ENCODE data around the gene HOXB9. TPM values are rescaled to one million over a fixed set of nuclear protein-coding genes. Genes with fewer than 3 reads are reported as not detected.

The HOXB9 gene
- total RNA-seq, 1 experiment from 2014 or later: not detected

DNA sequence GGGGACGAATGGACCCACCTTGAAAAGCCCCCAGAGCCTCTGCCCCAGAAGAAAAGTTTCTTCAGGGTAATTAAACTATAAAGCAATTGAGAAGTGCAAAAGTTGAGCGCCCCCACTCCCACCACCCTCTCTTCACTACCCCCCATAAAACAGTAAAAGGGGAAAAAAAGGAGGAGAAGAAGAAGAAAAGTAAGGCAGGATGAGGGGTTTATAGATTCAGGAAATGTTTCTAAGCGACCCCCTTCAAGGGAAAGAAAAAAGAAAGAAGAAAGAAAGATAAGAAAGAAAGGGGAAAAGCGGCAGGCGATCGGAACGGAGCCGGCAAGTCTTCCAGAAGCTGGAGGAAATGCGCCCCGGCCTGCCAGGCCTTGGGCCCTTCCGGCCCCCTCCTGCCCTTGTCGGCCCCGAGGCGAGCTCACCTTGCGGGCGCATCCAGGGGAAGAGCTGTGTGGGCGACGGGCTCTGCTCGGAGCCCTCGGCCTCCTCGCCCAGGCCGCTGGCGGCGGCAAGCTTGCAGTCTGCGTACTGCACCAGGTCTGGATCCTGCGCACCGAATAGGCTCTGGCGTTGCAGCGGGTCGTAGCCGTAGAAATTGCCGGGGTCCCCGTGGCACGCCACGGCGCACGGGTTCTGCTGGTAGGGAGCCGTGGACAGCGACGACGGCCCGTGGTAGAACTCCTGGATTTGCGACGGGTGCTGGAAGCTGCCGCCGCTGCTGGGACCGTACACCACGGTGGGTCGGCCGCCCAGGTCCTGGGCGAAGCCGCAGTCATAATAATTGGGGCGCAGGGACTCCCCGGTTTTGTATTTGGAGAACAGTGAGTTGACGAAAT, 12.1 kb downstream of the HOXB9 start:
- H3K4me1 ChIP-seq (ENCODE audit: insufficient read depth, low read length): no peaks in the 10 kb centered on the region
- peak overlapping the region; percentile 53; the same call in 1 of the 2 replicates for H2BK15ac ChIP-seq (ENCODE audit: low read depth, low read length)
- no peak overlapping the region for H3T11ph ChIP-seq (ENCODE audit: low read length)
- no peak overlapping the region for H2AK5ac ChIP-seq (ENCODE audit: insufficient read length, low read length)
- TF ChIP-seq, protein P1, sequence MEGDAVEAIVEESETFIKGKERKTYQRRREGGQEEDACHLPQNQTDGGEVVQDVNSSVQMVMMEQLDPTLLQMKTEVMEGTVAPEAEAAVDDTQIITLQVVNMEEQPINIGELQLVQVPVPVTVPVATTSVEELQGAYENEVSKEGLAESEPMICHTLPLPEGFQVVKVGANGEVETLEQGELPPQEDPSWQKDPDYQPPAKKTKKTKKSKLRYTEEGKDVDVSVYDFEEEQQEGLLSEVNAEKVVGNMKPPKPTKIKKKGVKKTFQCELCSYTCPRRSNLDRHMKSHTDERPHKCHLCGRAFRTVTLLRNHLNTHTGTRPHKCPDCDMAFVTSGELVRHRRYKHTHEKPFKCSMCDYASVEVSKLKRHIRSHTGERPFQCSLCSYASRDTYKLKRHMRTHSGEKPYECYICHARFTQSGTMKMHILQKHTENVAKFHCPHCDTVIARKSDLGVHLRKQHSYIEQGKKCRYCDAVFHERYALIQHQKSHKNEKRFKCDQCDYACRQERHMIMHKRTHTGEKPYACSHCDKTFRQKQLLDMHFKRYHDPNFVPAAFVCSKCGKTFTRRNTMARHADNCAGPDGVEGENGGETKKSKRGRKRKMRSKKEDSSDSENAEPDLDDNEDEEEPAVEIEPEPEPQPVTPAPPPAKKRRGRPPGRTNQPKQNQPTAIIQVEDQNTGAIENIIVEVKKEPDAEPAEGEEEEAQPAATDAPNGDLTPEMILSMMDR (conservative IDR thresholded peaks at IDR 0.05): no peak
- no peaks in the 10 kb centered on the region for H3K79me2 ChIP-seq (ENCODE audit: insufficient read depth, low read length)
- H2AFZ ChIP-seq (ENCODE audit: low read length): no peak overlapping the region
- Mint-ChIP-seq H3K9me3 (peaks cover 7 to 22% of the 10 kb centered on the region in 2 experiments; a peak in 4 of 5 replicates), H3K4me3 (peak overlapping the region in 1 of 2 experiments; percentile 17; a peak in 1 of 5 replicates), H3K4me1 (peaks cover 12 to 33% of the 10 kb centered on the region in 2 experiments), H3K27ac (no peak overlapping the region), H3K27me3 (ENCODE audit: low read depth) (peaks cover 100% of the 10 kb centered on the region), H3K36me3 (ENCODE audit: insufficient read depth in 1 of 3, low read depth in 3 of 3) (no peaks in the 10 kb centered on the region; a peak in 1 of 7 replicates)
- no peak overlapping the region for H2BK20ac ChIP-seq (ENCODE audit: low read depth, low read length, poor library complexity, severe bottlenecking)
- H4K20me1 ChIP-seq (ENCODE audit: control insufficient read depth, insufficient read depth, insufficient read length): no peaks in the 10 kb centered on the region
- no peak overlapping the region for H3K23ac ChIP-seq (ENCODE audit: insufficient read length, low read depth, low read length)
- H4K91ac ChIP-seq (ENCODE audit: insufficient read length, low read depth, low read length): no peak overlapping the region
- no peak overlapping the region for H3K9ac ChIP-seq (ENCODE audit: extremely low read depth, insufficient read length, low read length)
- DNase-seq: peak; percentile 78
- no peak overlapping the region for H3K14ac ChIP-seq (ENCODE audit: insufficient read depth, low read length)
- no peak overlapping the region for H3K27ac ChIP-seq (ENCODE audit: insufficient read length, low read depth, low read length)
- H3K79me1 ChIP-seq (ENCODE audit: insufficient read depth, low read depth, low read length, poor library complexity, severe bottlenecking): no peaks in the 10 kb centered on the region
- no peak overlapping the region for H4K5ac ChIP-seq (ENCODE audit: insufficient read length, low read depth, low read length)
- no peak overlapping the region for H3K18ac ChIP-seq (ENCODE audit: insufficient read length, low read depth, low read length)
- no peak overlapping the region for H3K4me2 ChIP-seq (ENCODE audit: insufficient read depth, insufficient read length, low read length)
- no peak overlapping the region for H4K8ac ChIP-seq (replicated peaks; ENCODE audit: insufficient read length, low read depth, low read length)
- H3K23me2 ChIP-seq (ENCODE audit: insufficient read length, low read depth, low read length, poor library complexity, severe bottlenecking): peaks cover 5% of the 10 kb centered on the region
- no peak overlapping the region for H2BK120ac ChIP-seq (ENCODE audit: low read depth, low read length, poor library complexity, severe bottlenecking)
- no peak overlapping the region for H3K56ac ChIP-seq (ENCODE audit: insufficient read length, low read depth, low read length)
- H3K27me3 ChIP-seq (ENCODE audit: insufficient read depth, low read length): peaks cover 97% of the 10 kb centered on the region
- no peak overlapping the region for H3K4ac ChIP-seq (ENCODE audit: low read depth, low read length)
- no peak overlapping the region for H2BK12ac ChIP-seq (ENCODE audit: insufficient read length, low read depth, low read length)
- no peak overlapping the region for H2BK5ac ChIP-seq (ENCODE audit: insufficient read length, low read length)
- H3K9me3 ChIP-seq (ENCODE audit: control insufficient read depth, low read depth, low read length): no peaks in the 10 kb centered on the region
- WGBS (ENCODE audit: extremely low coverage, insufficient read length, low lambda C conversion rate): no CpG with 5 or more reads among the region's 55 CpGs

All from H9 (cell line).